ENCODE measurements around the gene STX3. TPM values are rescaled to one million over a fixed set of nuclear protein-coding genes. Genes with fewer than 3 reads are reported as not detected.
A peak's percentile ranks its signal among the peaks of the same experiment; 100 is the strongest.

STX3 gene
- total RNA-seq, 1 donor from 2014 or later, result 9.2 TPM

- intact Hi-C loops (cut with DNase I), result loop anchor here (1.0 kb wide), 1 partner anchor 46 kb away; no protein-coding TSS in a partner anchor
- DNase-seq (peak; percentile 78), ATAC-seq (ENCODE audit: poor library complexity) (peak; percentile 74)
Measured at GRCh38 chr11:59755701-59756557, 753 bp downstream of the STX3 start.

GRCh38 chr11:59756558-59756840, 1.3 kb downstream of the STX3 start:
- ATAC-seq (ENCODE audit: poor library complexity), result no peak
- intact Hi-C loops (cut with DNase I), result no loop called here
- no peak for DNase-seq

- ATAC-seq (ENCODE audit: poor library complexity) (no peak), DNase-seq (no peak)
- intact Hi-C loops (cut with DNase I), result no loop called here
Measured at GRCh38 chr11:59756845-59757244, 1.7 kb downstream of the STX3 start.

GRCh38 chr11:59758401-59759037, 3.3 kb downstream of the STX3 start:
- intact Hi-C loops (cut with DNase I), result no loop called here
- ATAC-seq (ENCODE audit: poor library complexity) (no peak), DNase-seq (no peak)

- DNase-seq (no peak), ATAC-seq (ENCODE audit: poor library complexity) (no peak)
- intact Hi-C loops (cut with DNase I), result no loop called here
Measured at GRCh38 chr11:59759900-59760299, 4.7 kb downstream of the STX3 start.

- DNase-seq, result no peak
- ATAC-seq (ENCODE audit: poor library complexity), result no peak
- intact Hi-C loops (cut with DNase I), result no loop called here
Measured at GRCh38 chr11:59760771-59761170, 5.6 kb downstream of the STX3 start.

GRCh38 chr11:59761993-59762392, 6.8 kb downstream of the STX3 start:
- intact Hi-C loops (cut with DNase I), result no loop called here
- peak; percentile 64 for ATAC-seq (ENCODE audit: poor library complexity)
- no peak for DNase-seq

GRCh38 chr11:59765068-59765735, 10.0 kb downstream of the STX3 start:
- intact Hi-C loops (cut with DNase I), result no loop called here
- ATAC-seq (ENCODE audit: poor library complexity) (no peak), DNase-seq (no peak)

GRCh38 chr11:59766542-59767224, 11.5 kb downstream of the STX3 start:
- ATAC-seq (ENCODE audit: poor library complexity) (peak; percentile 50), DNase-seq (no peak)
- intact Hi-C loops (cut with DNase I), result no loop called here

GRCh38 chr11:59767225-59767611, 12.0 kb downstream of the STX3 start:
- intact Hi-C loops (cut with DNase I), result no loop called here
- DNase-seq (no peak), ATAC-seq (ENCODE audit: poor library complexity) (no peak)

GRCh38 chr11:59769111-59769510, 13.9 kb downstream of the STX3 start:
- intact Hi-C loops (cut with DNase I), result no loop called here
- DNase-seq (no peak), ATAC-seq (ENCODE audit: poor library complexity) (no peak)

GRCh38 chr11:59769828-59770227, 14.7 kb downstream of the STX3 start:
- intact Hi-C loops (cut with DNase I), result no loop called here
- ATAC-seq (ENCODE audit: poor library complexity), result no peak
- DNase-seq, result no peak

- DNase-seq (no peak), ATAC-seq (ENCODE audit: poor library complexity) (peak; percentile 31)
- intact Hi-C loops (cut with DNase I), result no loop called here
Measured at GRCh38 chr11:59770319-59770718, 15.1 kb downstream of the STX3 start.

- intact Hi-C loops (cut with DNase I), result no loop called here
- ATAC-seq (ENCODE audit: poor library complexity) (no peak), DNase-seq (no peak)
Measured at GRCh38 chr11:59770869-59771268, 15.7 kb downstream of the STX3 start.

GRCh38 chr11:59771605-59772004, 16.4 kb downstream of the STX3 start:
- ATAC-seq (ENCODE audit: poor library complexity), result no peak
- intact Hi-C loops (cut with DNase I), result no loop called here
- no peak for DNase-seq

GRCh38 chr11:59773083-59773440, 17.9 kb downstream of the STX3 start:
- intact Hi-C loops (cut with DNase I), result no loop called here
- no peak for DNase-seq
- ATAC-seq (ENCODE audit: poor library complexity), result no peak

- DNase-seq, result no peak
- ATAC-seq (ENCODE audit: poor library complexity), result no peak
- intact Hi-C loops (cut with DNase I), result no loop called here
Measured at GRCh38 chr11:59776210-59777066, 21.3 kb downstream of the STX3 start.

GRCh38 chr11:59777104-59777503, 21.9 kb downstream of the STX3 start:
- ATAC-seq (ENCODE audit: poor library complexity), result no peak
- no peak for DNase-seq
- intact Hi-C loops (cut with DNase I), result no loop called here

- no peak for DNase-seq
- intact Hi-C loops (cut with DNase I), result no loop called here
- no peak for ATAC-seq (ENCODE audit: poor library complexity)
Measured at GRCh38 chr11:59778122-59778521, 22.9 kb downstream of the STX3 start.
